MM.1S (cell line): Measurements from ENCODE around the gene CBX6.
A peak's percentile ranks its signal among the peaks of the same experiment; 100 is the strongest.

Experiments used
- DNase-seq: peaks from one replicate; pipeline ENCODE4 v3.0.0-alpha.2; 2015
- H2AFZ ChIP-seq: fragments of 300-600 bp; sonication (generic); 2 replicates; pipeline ENCODE4 v1.6.0; 2016; ENCODE audit warnings: antibody characterized with exemption, low read length
- H3F3A ChIP-seq: fragments of 300-600 bp; sonication (generic); 2 replicates; pipeline ENCODE4 v1.6.1; 2016; ENCODE audit warnings: mild to moderate bottlenecking, antibody characterized with exemption, low read length, moderate library complexity, mixed read lengths; ENCODE audit not compliant: insufficient read depth
- H3K27ac ChIP-seq: fragments of 300-600 bp; sonication (generic); 2 replicates; pipeline ENCODE4 v1.5.1; 2016; ENCODE audit warnings: mild to moderate bottlenecking, low read length
- H3K27me3 ChIP-seq: fragments of 300-600 bp; sonication (generic); replicated peaks from 2 replicates; pipeline ENCODE4 v1.6.0; 2016; ENCODE audit warnings: low read length; ENCODE audit not compliant: insufficient read depth
- H3K36me3 ChIP-seq: fragments of 300-600 bp; sonication (generic); replicated peaks from 2 replicates; pipeline ENCODE4 v1.6.1; 2016; ENCODE audit warnings: mild to moderate bottlenecking, low read length, mixed read lengths; ENCODE audit not compliant: insufficient read depth
- H3K4me1 ChIP-seq: fragments of 300-600 bp; sonication (generic); 2 replicates; pipeline ENCODE4 v1.6.1; 2016; ENCODE audit warnings: low read length, mixed read lengths
- H3K4me2 ChIP-seq: fragments of 300-600 bp; sonication (generic); 2 replicates; pipeline ENCODE4 v1.6.0; 2016; ENCODE audit warnings: low read depth, low read length
- H3K4me3 ChIP-seq: fragments of 300-600 bp; sonication (generic); 2 replicates; pipeline ENCODE4 v1.5.1; 2016; ENCODE audit warnings: low read length, mixed read lengths
- H3K79me2 ChIP-seq: fragments of 300-600 bp; sonication (generic); 2 replicates; pipeline ENCODE4 v1.6.1; 2016; ENCODE audit warnings: mixed run types, low read length, mixed read lengths
- H3K9ac ChIP-seq: fragments of 300-600 bp; sonication (generic); 2 replicates; pipeline ENCODE4 v1.6.1; 2016; ENCODE audit warnings: low read length, mixed read lengths
- H3K9me2 ChIP-seq: fragments of 300-600 bp; sonication (generic); replicated peaks from 2 replicates; pipeline ENCODE4 v1.6.1; 2016; ENCODE audit warnings: mild to moderate bottlenecking, low read length, mixed read lengths; ENCODE audit not compliant: insufficient read depth
- H3K9me3 ChIP-seq: fragments of 300-600 bp; sonication (generic); replicated peaks from 2 replicates; pipeline ENCODE4 v1.6.1; 2016; ENCODE audit warnings: mild to moderate bottlenecking, low read length, mixed read lengths; ENCODE audit not compliant: insufficient read depth
- H4K20me1 ChIP-seq: fragments of 300-600 bp; sonication (generic); 2 replicates; pipeline ENCODE4 v1.6.1; 2016; ENCODE audit warnings: mild to moderate bottlenecking, low read length, moderate library complexity, mixed read lengths; ENCODE audit not compliant: insufficient read depth
- CTCF ChIP-seq: fragments of 300-600 bp; sonication (generic); IDR thresholded peaks from 2 replicates; pipeline ENCODE4 v1.5.1; 2016; ENCODE audit warnings: antibody characterized with exemption, low read length, mixed read lengths
- EZH2 ChIP-seq: fragments of 300-600 bp; sonication (generic); optimal IDR thresholded peaks from 2 replicates; pipeline ENCODE3; 2017; ENCODE audit warnings: low read depth, mild to moderate bottlenecking, antibody characterized with exemption, low read length, mixed read lengths
- EZH2phosphoT487 ChIP-seq: fragments of 300-600 bp; sonication (generic); IDR thresholded peaks from 2 replicates; pipeline ENCODE4 v1.6.1; 2018; ENCODE audit warnings: antibody characterized with exemption, low read length

The CBX6 gene

GRCh38 chr22:38879108-38879729 lies 7.2 kb upstream of the CBX6 start:
- Histone ChIP-seq H3K4me2 (no peak overlapping the region), H4K20me1 (no peaks in the 10 kb centered on the region), H3K36me3 (no peaks in the 10 kb centered on the region), H3F3A (peaks cover 7% of the 10 kb centered on the region), H3K9me2 (no peaks in the 10 kb centered on the region), H3K4me1 (peaks cover 6% of the 10 kb centered on the region), H2AFZ (no peak overlapping the region), H3K27ac (no peak overlapping the region), H3K9ac (no peak overlapping the region), H3K9me3 (no peaks in the 10 kb centered on the region), H3K27me3 (no peaks in the 10 kb centered on the region), H3K79me2 (no peaks in the 10 kb centered on the region), H3K4me3 (no peak overlapping the region)
- no peak for DNase-seq
- TF ChIP-seq EZH2phosphoT487 = no peak
- no peak for TF ChIP-seq EZH2
- no peak for TF ChIP-seq CTCF

GRCh38 chr22:38878001-38878400 lies 6.0 kb upstream of the CBX6 start:
- Histone ChIP-seq H2AFZ (no peak overlapping the region), H3K36me3 (no peaks in the 10 kb centered on the region), H3K27me3 (no peaks in the 10 kb centered on the region), H3K9me3 (no peaks in the 10 kb centered on the region), H3K9me2 (no peaks in the 10 kb centered on the region), H3K9ac (no peak overlapping the region), H4K20me1 (no peaks in the 10 kb centered on the region), H3K27ac (no peak overlapping the region), H3F3A (peaks cover 19% of the 10 kb centered on the region), H3K4me2 (no peak overlapping the region), H3K4me3 (no peak overlapping the region), H3K79me2 (no peaks in the 10 kb centered on the region), H3K4me1 (peaks cover 18% of the 10 kb centered on the region)
- DNase-seq = no peak
- no peak for TF ChIP-seq EZH2phosphoT487
- no peak for TF ChIP-seq CTCF
- no peak for TF ChIP-seq EZH2

GRCh38 chr22:38874529-38875222 lies 2.7 kb upstream of the CBX6 start:
- Histone ChIP-seq H3K4me1 (peaks cover 23% of the 10 kb centered on the region), H3K79me2 (peaks cover 21% of the 10 kb centered on the region), H3K4me3 (0 out of 2 replicates have a peak overlapping the region, but pooled peaks have one; percentile 11), H3K9ac (peak overlapping the region; percentile 94; the same call in 1 of the 2 replicates), H4K20me1 (no peaks in the 10 kb centered on the region), H3K9me2 (no peaks in the 10 kb centered on the region), H3K4me2 (peak overlapping the region; percentile 98; the same call in 1 of the 2 replicates), H3K9me3 (no peaks in the 10 kb centered on the region), H2AFZ (no peak overlapping the region; the same call in 1 of the 2 replicates), H3F3A (peaks cover 32% of the 10 kb centered on the region), H3K27ac (peak overlapping the region; percentile 88; the same call in 1 of the 2 replicates), H3K27me3 (no peaks in the 10 kb centered on the region), H3K36me3 (no peaks in the 10 kb centered on the region; the same call in 1 of the 2 replicates)
- DNase-seq = no peak
- TF ChIP-seq CTCF = no peak
- no peak for TF ChIP-seq EZH2
- no peak for TF ChIP-seq EZH2phosphoT487
